Measurements from ENCODE around the gene STK24. TPM values are rescaled to one million over a fixed set of nuclear protein-coding genes. Genes with fewer than 3 reads are reported as not detected.
A peak's percentile ranks its signal among the peaks of the same experiment; 100 is the strongest.

Gene STK24
- total RNA-seq, 1 donor from 2014 or later, result 94.6 TPM

DNA sequence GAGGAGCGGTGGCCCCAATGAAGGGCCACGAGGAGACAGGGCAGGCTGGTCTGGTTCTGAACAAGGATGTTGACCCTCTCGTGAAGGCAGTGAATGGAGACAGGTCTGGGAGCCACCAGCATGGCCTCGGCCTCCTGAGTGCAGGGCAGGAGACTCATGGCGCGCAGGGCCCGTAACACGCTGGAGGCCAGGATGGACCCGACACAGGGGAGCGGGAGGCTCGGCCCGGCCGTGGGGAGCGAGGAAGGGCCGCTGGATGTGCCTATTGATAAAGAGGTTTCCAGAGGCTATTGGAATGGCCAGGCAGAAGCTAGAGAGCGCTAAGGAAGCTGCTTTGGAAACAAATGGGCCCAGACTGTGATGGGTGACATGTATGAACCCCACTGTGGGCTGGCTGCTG, 132.5 kb downstream of the STK24 start:
- H3K9me3 ChIP-seq, result no peaks in the 10 kb centered on the region
- DNase-seq (peak; percentile 53), ATAC-seq (no peak)
- H3K4me1 ChIP-seq, result peaks cover 5% of the 10 kb centered on the region
- no peak overlapping the region for H3K4me3 ChIP-seq
- intact Hi-C loops (cut with DNase I), result loop anchor here (5.0 kb wide), 1 partner anchor 208 kb away; no protein-coding TSS in a partner anchor
- TF ChIP-seq CTCF (IDR thresholded peaks at IDR 0.05), result no peak
- H3K27me3 ChIP-seq, result no peaks in the 10 kb centered on the region
- H3K27ac ChIP-seq, result no peak overlapping the region
- H3K36me3 ChIP-seq, result peaks cover 52% of the 10 kb centered on the region

- Histone ChIP-seq H3K27ac (no peak overlapping the region), H3K9me3 (no peaks in the 10 kb centered on the region), H3K4me3 (no peak overlapping the region), H3K4me1 (peaks cover 5% of the 10 kb centered on the region), H3K36me3 (peaks cover 47% of the 10 kb centered on the region), H3K27me3 (no peaks in the 10 kb centered on the region)
- no peak for DNase-seq
- ATAC-seq, result no peak
- TF ChIP-seq CTCF (IDR thresholded peaks at IDR 0.05), result no peak
- intact Hi-C loops (cut with DNase I), result loop anchor here (5.0 kb wide), 1 partner anchor 208 kb away; no protein-coding TSS in a partner anchor
Measured at GRCh38 chr13:98443800-98444325, 133.0 kb downstream of the STK24 start.

- intact Hi-C loops (cut with DNase I), result loop anchor here (5.0 kb wide), 1 partner anchor 209 kb away; no protein-coding TSS in a partner anchor
- H3K4me3 ChIP-seq, result no peak overlapping the region
- no peaks in the 10 kb centered on the region for H3K27me3 ChIP-seq
- ATAC-seq (no peak), DNase-seq (no peak)
- H3K4me1 ChIP-seq, result peaks cover 5% of the 10 kb centered on the region
- TF ChIP-seq CTCF (IDR thresholded peaks at IDR 0.05), result no peak
- peaks cover 41% of the 10 kb centered on the region for H3K36me3 ChIP-seq
- no peak overlapping the region for H3K27ac ChIP-seq
- no peaks in the 10 kb centered on the region for H3K9me3 ChIP-seq
Measured at GRCh38 chr13:98443329-98443728, 133.6 kb downstream of the STK24 start.

GRCh38 chr13:98442391-98443230, 134.3 kb downstream of the STK24 start:
- intact Hi-C loops (cut with DNase I), result loop anchor here (5.0 kb wide), 1 partner anchor 210 kb away; no protein-coding TSS in a partner anchor
- H3K36me3 ChIP-seq, result peaks cover 40% of the 10 kb centered on the region
- TF ChIP-seq CTCF (IDR thresholded peaks at IDR 0.05), result no peak

DNA sequence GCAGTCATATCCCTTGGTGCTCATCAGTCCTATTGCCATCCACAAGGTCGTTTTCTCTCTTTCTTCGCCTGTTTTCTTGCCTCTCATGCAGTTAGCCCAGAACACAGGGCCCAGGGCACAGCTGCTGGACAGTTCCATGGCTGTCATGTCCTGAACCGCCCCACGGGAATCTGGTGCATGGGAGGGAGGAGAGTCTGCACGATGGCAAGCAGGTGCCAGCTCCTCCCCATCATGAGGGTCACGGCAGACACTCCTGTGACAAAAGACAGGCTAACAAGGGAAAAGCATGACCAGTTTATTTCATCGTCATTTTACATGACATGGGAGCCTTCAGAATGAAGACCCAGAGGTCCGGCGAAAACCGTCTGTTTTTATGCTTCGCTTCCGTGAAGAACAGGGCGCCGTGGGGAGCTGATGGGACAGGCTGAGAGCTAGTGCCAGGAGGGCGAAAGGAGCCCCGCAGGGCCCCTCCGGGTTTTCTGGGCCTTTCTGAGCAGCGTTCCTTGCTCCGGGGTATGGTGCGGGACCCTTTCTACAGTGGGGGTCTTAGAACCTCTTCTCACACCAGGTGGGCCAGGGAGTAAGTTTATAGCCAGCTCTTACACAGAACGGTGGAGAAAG, 135.7 kb downstream of the STK24 start:
- H3K4me1 ChIP-seq, result peaks cover 5% of the 10 kb centered on the region
- no peak for DNase-seq
- H3K36me3 ChIP-seq, result peaks cover 41% of the 10 kb centered on the region
- no peaks in the 10 kb centered on the region for H3K9me3 ChIP-seq
- H3K4me3 ChIP-seq, result no peak overlapping the region
- ATAC-seq, result no peak
- intact Hi-C loops (cut with DNase I), result loop anchor here (5.0 kb wide), 1 partner anchor 211 kb away; no protein-coding TSS in a partner anchor
- no peak overlapping the region for H3K27ac ChIP-seq
- TF ChIP-seq CTCF (IDR thresholded peaks at IDR 0.05), result no peak
- no peaks in the 10 kb centered on the region for H3K27me3 ChIP-seq

More at GRCh38 chr13:98442391-98443230, 134.3 kb downstream of the STK24 start:
- Histone ChIP-seq H3K27me3 (no peaks in the 10 kb centered on the region), H3K4me1 (peaks cover 5% of the 10 kb centered on the region), H3K4me3 (no peak overlapping the region), H3K9me3 (no peaks in the 10 kb centered on the region), H3K27ac (no peak overlapping the region)
- ATAC-seq (no peak), DNase-seq (no peak)

All from upper lobe of right lung (tissue), 1 donor.